GM12874 (cell line): ENCODE measurements around the gene C1orf167.

Source experiments
- CTCF ChIP-seq: IDR thresholded peaks from 2 replicates; pipeline ENCODE4 v1.5.1; 2011; ENCODE audit warnings: low read depth, mild to moderate bottlenecking, control low read depth, low read length, moderate library complexity; ENCODE audit not compliant: insufficient read depth

C1orf167 gene

DNA sequence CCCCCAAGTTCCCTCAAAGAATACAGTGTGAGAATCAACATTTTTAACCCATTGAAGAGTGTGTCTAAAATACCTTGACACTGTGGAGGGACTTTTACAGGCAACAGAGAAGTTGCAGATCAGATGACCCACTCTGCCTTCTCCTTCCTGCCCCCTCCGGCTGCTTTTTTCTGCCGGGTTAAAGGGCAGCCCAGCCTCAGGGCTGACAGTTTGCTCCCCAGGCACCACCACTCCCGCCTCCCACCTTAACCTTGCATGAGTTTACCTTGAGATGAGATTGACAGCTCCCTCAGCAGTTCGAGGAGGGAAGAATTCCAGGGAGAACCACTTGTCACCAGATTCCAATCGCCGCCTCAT is 40.6 kb downstream of the C1orf167 start:
- no peak for TF ChIP-seq CTCF

DNA sequence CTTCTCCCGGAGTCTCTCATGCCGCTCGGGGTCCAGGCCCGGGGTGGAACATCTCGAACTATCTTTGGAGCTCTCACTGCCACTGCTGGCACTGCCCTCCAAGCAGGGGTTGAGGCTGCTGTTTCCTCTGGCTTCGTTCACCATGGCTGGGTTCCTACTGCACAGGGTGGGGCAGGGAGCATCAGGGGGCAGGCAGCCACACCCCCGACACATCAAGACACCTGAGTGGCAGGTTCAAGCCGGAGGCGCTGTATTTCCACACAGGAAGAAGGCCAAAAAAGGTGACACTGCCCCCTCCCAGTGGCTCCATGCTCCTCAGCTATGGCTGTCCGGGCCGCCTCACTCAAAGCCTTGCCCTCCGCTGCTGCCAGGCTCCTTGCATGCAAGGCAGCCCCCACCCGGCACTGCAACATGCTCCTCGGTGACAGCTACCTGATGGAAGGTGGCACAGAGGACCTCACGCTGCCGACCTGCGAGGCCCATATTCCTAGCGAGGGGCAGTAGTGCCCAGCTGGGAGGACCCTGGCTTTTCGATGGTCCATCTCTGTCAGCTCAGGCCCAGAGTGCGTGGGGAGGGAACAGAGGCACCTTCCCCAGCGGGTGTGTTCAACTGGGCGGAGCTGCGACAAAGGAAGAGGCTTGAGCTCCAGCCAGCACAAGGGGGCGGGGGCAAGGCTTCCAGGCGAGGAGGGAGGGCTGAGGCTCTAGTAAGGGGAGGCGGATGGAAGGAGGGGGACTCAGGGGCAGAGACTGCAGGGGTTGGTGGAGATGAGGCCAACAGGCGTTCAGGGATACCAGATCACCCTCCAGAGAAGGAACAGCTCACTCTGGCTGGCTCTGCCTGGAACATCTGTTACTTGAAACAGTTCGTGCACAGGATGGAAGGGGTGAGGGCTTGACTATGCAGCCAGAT is 41.2 kb downstream of the C1orf167 start:
- TF ChIP-seq CTCF, result no peak

DNA sequence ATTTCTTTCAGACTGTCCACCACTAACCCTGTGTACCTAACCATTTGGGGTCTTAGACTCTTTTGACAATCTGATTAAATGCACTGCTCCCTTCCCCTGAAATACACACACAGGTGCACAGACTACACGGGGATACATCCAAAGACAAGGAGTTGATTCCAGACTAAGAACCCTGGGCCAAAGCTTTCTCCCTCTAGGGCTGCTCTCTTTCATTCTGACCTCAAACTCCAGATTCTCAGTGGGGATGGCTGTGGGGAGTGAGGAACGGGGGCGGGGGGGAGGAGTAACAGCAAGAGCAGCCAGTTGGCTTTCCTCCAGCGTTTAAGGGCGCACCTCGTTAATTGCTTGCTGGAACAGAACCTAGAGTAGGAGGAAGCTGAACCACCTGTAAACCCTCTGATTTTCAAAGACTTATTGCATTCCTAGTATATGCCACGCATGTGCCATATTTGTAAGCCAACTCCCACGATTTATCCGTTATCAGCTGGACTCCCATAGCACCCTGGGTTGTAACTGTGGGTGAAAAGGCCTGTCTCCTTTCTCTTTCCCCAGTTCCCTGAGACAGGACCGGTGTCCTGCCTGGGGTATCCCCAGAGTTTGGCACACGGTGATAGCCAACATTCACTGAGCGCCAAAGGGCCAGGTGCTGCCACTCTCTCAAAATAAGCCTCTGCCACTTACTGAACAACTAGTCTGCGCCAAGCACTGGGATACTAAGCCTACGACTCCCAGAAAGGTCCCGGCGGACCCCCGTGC is 42.9 kb downstream of the C1orf167 start:
- no peak for TF ChIP-seq CTCF

- TF ChIP-seq CTCF, result no peak
Observed at GRCh38 chr1:11805422-11806306, 43.7 kb downstream of the C1orf167 start, which contains the start of the genes CLCN6 and MTHFR. TSS of gene CLCN6 (plus strand) at chr1:11806191. CDS start at chr1:11806263, 72 bp downstream. TSS of gene MTHFR (minus strand) at chr1:11805964. CDS start at chr1:11803116, 2,848 bp downstream.

- no peak for TF ChIP-seq CTCF
Observed at GRCh38 chr1:11806307-11806936, 44.4 kb downstream of the C1orf167 start.

DNA sequence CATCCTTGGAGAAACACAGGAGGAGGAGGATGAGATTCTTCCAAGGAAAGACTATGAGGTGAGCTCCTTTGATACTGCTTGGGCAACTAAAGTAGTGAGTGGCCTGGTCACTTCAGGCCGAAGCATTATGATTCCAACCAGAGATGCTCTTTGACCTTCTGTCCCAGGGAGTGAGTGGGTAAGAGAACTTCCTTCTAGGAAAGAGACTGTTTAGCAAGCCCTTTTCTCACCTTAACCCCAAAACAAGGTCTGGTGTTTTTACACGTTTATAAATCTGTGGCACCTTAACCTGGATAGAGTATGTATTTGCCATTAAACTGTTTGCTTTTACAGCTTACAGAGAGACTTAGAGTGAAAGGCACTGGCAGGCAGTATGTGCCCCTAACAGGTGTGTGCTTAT is 45.1 kb downstream of the C1orf167 start:
- TF ChIP-seq CTCF, result no peak

GRCh38 chr1:11813021-11813420 is 51.0 kb downstream of the C1orf167 start:
- TF ChIP-seq CTCF, result no peak
